Epithelial cell of prostate (primary cell): Measurements from ENCODE around the gene DIS3L2.
"Not testable (repeated sequence)": the region's sequence is repeated elsewhere in the genome, so short reads cannot be mapped to it uniquely, and the experiment has no call there.

Experiments used
- DNase-seq: peaks from one replicate; pipeline ENCODE4 v3.0.0-alpha.2; 2011; ENCODE audit warnings: low read depth, low spot score
- H3K27ac ChIP-seq: fragments of 450-650 bp; 2 replicates; pipeline ENCODE4 v1.5.1; 2017; ENCODE audit warnings: mild to moderate bottlenecking

DIS3L2 gene

GRCh38 chr2:232102380-232102779, 140.9 kb downstream of the DIS3L2 start:
- no peak for DNase-seq
- H3K27ac ChIP-seq: no peak overlapping the region

DNA sequence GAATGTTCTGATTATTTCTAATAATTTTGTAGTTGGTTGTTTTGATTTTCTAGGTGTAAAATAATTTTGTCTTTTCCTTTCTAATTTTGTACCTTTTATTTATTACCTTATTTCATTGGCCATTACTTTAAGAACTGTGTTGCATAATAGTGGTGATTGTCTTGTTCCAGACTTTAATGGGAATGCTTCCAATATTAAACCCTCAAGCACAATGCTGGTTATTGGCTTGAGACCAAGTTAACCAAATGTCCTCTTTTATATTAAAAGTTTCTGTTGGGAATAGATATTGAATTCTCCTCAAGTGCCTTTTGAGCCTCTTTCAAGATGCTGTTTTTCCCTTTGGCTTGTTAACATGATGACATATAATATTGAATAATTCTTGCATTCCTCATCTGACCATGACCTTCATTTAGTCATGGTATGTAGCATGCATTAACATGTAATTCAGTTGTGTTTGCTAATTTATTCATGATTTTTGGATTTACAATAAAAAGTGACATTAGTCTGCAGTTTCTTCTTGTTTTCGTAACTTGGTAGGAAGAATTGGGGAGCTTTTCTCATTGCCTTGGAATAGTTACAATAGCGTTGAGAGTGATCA, 141.7 kb downstream of the DIS3L2 start:
- H3K27ac ChIP-seq: peak overlapping the region; percentile 22
- DNase-seq: no peak

GRCh38 chr2:232104076-232104646, 142.6 kb downstream of the DIS3L2 start:
- H3K27ac ChIP-seq: peak overlapping the region; percentile 22
- no peak for DNase-seq

DNA sequence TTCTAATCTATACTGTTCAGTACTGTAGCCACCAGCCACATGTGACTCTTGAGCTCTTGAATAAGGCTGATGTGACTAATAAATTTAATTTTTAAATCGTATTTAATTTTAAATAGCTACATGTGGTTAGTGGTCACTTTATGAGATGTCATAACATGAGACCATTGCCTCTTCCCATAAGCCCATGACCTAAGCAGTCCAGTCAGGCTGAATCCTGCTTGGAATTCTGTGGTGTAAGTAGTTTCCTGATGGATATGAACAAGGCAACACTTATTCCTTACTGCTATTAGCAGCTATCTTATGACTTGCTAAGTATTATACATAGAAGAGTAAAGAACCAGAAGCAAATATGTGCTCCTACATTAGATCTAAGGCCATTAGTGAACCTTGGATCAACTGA, 150.0 kb downstream of the DIS3L2 start:
- no peak for DNase-seq
- no peak overlapping the region for H3K27ac ChIP-seq

- no peak for DNase-seq
- no peak overlapping the region for H3K27ac ChIP-seq
Measured at GRCh38 chr2:232113821-232114220, 152.3 kb downstream of the DIS3L2 start.

DNA sequence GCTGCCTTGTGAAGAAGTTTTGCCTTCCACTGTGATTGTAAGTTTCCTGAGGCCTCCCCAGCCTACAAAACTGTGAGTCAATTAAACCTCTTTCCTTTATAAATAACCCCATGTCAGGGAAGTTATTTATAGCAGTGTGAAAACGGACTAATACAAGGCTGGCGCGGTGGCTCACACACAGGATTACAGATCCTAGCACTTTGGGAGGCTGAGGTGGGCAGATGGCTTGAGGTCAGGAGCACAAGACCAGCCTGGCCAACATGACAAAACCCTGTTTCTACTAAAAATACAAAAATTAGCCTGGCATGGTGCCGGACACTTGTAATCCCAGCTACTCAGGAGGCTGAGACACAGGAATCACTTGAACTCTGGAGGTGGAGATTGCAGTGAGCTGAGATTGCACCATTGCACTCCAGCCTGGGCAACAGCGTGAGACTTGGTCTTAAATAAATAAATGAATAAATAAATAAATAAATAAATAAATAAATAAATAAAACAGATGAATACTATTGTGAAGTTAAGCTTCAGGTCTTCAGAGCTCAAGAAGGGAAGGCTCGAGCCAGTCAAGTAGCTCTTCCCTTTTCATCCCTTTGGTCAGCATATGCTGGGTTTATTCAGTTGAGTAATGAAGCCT, 154.3 kb downstream of the DIS3L2 start:
- DNase-seq, H3K27ac ChIP-seq: not testable (repeated sequence)

- DNase-seq: no peak
- no peak overlapping the region for H3K27ac ChIP-seq
Measured at GRCh38 chr2:232116852-232117251, 155.3 kb downstream of the DIS3L2 start.

- DNase-seq: no peak
Measured at GRCh38 chr2:232117413-232117812, 155.9 kb downstream of the DIS3L2 start.

DNA sequence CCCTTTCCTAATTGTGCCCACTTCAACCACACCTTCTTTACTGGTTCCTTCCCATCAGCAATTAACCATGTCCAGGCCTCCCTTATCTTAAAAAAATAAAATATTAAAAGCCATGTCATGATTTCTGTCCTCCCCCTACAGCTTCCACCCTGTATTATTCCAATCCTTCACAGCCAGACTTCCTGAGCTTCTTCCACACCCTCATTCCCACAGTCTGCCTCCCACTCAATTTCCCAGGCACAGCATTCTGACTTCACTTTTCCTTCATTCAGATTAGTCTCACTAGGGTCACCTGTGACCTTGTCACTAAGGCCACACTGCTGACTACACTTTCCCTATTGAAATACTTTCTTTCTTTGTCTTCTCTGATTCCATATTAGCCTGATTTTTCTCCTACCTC, 159.4 kb downstream of the DIS3L2 start:
- no peak overlapping the region for H3K27ac ChIP-seq
- no peak for DNase-seq

More at GRCh38 chr2:232117413-232117812, 155.9 kb downstream of the DIS3L2 start:
- H3K27ac ChIP-seq: no peak overlapping the region

DNA sequence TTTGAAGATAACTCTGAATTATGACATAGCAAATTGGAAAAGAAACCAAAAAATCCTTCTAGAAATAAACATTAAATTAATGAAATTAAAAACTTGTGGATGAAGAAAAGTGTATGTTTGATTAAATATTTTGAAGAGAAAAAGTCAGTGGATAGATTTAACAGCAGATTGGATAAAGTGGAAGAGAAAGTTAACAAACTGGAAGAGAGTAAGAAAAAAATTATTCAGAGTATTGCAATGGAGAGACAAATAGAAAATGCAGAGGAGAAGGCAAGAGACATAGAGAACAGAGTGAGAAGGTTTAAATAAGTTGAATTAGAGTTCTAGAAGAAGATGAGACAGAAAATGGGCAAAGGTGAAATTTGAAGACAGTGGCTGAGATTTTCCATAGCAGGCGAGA, 162.8 kb downstream of the DIS3L2 start:
- no peak for DNase-seq
- H3K27ac ChIP-seq: no peak overlapping the region

GRCh38 chr2:232126301-232127099, 165.0 kb downstream of the DIS3L2 start:
- no peak for DNase-seq
- H3K27ac ChIP-seq: no peak overlapping the region

- DNase-seq: no peak
- no peak overlapping the region for H3K27ac ChIP-seq
Measured at GRCh38 chr2:232129483-232129882, 168.0 kb downstream of the DIS3L2 start.

DNA sequence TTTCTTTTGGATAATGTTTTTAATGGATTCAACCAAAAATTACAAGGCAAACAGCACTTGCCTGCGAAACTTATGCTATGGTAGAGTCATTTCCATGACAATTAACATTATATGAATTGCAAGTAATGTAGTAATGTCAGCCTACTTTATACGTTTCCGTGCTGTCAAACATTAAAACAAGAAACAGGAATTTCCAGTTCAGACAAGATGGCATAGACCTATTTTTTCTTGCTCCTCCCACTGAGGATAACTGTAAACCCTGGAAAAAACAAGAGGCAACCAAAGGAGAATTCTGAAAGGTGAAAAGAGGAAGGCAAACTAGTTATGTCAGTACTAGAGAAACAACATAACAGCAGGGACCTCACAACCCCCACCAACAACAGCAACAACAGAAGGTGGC, 170.7 kb downstream of the DIS3L2 start:
- no peak overlapping the region for H3K27ac ChIP-seq
- no peak for DNase-seq

DNA sequence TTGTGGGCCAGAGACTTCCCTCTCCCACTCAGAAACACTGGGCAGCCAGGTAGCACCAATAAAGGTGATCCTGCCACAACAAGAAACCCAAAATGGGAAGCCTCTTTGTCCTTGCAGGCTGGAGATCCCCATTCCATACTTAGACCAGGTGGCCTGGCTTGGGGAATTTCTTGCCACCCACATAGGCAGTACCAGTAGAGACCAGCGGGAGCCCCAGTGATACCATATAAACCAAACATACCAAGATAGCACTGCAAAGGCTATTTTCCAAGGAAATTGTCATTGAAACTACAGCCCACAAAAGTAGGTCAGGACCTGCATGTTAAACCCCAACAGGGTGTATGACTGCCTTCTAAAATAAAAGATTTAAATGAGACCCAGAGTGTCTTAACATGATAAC, 171.6 kb downstream of the DIS3L2 start:
- no peak for DNase-seq
- H3K27ac ChIP-seq: no peak overlapping the region

- no peak overlapping the region for H3K27ac ChIP-seq
- no peak for DNase-seq
Measured at GRCh38 chr2:232134939-232135338, 173.4 kb downstream of the DIS3L2 start.

DNA sequence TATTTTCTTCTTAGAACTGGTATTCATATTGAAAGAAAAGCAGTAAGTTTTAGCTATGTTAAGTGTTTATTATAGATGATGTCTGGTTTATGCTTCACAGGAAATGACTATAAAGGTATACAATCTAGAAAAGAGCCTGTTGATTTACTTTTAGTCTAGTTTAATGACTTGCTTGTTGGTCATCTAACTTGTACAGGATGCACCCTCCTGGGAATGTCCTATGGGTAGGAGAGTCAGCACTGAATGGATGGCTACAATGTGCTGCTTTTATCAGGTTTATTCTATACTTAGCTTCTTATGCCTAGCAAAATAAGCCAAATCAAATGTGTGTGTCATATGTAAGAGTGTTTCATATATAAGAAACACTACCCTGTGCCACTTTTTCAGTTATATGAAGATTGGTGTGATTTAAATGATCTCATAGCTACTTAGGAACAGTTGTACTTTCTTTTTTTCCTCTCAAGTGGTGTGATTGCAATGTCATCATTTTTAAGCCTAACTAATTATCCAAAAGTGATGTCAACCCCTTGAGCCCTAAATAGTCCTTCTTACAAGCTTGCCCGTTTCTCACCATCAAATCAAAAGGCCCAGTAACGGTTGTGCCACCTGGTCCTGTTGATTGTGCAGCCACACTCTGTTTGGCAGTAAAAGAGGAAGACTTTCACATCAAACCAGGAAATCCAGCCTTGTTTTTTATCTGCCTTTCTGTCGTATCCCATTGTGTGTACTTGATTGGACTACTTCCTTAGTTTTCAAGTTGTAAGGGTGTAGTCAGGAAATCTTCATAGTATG, 176.0 kb downstream of the DIS3L2 start:
- DNase-seq: no peak
- H3K27ac ChIP-seq: peak overlapping the region; percentile 53

- no peak overlapping the region for H3K27ac ChIP-seq
- no peak for DNase-seq
Measured at GRCh38 chr2:232138441-232138840, 176.9 kb downstream of the DIS3L2 start.

DNA sequence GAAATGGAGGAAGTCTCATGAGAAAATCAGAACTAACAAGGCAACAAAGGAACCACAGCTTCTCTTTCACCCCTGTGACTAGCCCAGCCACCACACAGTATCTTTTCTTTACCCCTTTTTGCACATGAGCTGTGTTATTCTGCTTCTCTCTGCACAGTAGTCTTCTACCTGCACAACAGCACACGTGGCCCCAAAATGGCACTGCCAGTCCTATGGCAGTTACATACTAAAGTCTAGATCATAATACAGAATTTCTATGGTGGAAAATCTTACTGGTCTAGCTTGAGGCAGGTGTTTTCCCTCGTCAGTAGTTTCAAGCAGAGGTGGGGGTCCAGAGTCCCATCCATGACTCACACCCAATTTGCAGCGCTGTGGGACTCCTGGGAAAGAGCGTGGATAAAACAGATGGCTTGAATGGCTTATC, 177.7 kb downstream of the DIS3L2 start:
- DNase-seq: no peak
- H3K27ac ChIP-seq: no peak overlapping the region

GRCh38 chr2:232139786-232140562, 178.5 kb downstream of the DIS3L2 start:
- no peak for DNase-seq
- H3K27ac ChIP-seq: no peak overlapping the region

DNA sequence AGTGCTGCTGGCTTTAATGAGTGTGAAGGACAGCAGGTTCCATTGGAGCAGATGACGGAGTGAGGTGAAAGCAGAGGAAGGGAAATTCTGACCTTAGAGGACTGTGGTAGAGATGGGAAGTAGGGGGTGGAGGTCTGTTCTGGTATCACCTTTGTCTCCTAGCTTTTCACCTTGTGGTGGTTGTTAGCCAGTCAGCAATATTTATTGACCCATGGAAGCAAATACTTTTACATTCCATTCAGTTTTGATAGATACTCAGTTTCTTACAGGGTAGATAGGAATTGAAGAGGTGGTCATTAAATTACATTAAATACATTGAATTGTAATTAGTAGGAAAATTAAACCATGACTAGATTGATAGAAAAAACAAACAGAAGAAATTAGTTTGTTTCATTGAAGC, 180.1 kb downstream of the DIS3L2 start:
- no peak for DNase-seq

More for the DNA sequence above, 180.1 kb downstream of the DIS3L2 start:
- no peak overlapping the region for H3K27ac ChIP-seq
